NCI-H2196 treated with DMSO at 0.1 percent for 48 hours (cell line): ENCODE results near the gene CD151.

ENCODE experiments used
- DNase-seq: peaks from one replicate; lab custom pipeline; 2025; ENCODE audit not compliant: unreplicated experiment; lab: John Stamatoyannopoulos, UW

The CD151 gene

DNA sequence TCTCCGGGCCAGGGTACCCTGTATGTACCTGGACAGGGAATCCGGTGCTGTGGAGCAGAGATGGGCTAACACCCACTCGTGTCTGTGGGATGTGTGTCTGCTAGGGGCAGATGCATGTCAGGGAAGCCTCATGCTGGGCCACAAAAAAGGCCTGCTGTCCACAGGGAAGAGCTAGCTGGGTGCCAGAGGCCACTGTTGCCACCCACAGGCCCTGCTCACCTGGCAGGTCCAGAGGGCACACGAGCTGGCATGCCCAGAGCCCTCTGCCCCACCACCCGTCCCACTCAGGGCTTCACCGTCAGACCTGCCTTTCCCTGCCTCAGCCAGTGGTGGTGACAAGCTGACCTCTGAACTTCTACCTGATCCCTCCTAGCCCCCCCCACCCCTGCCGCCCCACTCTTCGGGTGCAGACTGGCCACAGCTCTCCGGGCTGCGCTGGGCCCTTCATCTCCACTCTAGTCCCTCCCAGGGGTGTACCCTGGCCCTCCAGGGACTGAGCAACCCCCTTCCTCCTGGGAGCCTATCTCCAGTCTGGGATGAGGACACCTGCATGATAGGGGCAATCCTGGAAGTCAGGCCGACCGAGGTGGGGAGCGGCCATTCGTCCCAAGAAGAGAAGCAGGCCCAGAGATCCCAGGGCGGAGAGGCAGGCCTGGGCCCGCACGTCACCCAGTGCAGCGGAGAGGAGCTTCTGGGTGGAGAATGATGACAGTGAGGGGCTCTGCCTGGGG, 36.0 kb upstream of the CD151 start:
- DNase-seq, result no peak

DNA sequence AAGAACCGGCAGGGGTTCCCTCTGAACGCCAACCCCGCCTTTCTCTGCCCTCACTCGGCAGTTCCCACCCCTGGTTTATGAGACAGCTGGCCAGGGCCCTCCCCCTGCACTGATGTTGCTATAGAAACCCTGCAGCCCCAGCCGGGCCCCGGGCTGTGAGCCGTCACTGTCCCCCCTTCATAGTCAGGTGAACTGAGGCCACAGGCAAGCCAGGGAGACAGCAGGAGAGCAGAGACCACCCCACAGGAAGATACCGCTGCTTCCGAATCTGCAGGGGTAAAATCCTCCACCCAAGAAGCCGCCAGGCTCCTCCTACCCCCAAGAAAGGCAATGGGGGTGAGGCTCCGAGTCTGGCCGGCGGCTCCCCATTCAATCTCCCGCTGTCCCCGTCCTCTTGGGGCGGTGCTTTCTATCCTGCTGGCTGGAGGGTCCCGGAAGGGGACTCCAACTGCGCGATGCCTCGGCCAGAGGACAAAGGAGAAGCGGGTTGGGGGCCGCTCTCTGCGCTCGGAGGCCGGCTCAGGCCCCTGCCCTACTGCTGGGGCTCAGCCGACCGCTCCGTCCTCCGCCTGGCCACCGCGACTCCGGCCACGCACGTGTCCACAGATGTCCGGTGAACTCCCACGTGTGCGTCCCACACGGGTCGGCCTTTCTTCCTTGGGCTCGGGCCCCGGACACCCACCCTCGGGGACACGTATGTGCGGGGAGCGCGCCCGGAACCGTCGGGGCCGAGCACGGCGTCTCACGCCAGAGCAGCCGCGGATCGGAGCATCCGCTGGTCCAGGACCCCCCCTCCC, 35.3 kb upstream of the CD151 start:
- DNase-seq, result peak; percentile 64

DNA sequence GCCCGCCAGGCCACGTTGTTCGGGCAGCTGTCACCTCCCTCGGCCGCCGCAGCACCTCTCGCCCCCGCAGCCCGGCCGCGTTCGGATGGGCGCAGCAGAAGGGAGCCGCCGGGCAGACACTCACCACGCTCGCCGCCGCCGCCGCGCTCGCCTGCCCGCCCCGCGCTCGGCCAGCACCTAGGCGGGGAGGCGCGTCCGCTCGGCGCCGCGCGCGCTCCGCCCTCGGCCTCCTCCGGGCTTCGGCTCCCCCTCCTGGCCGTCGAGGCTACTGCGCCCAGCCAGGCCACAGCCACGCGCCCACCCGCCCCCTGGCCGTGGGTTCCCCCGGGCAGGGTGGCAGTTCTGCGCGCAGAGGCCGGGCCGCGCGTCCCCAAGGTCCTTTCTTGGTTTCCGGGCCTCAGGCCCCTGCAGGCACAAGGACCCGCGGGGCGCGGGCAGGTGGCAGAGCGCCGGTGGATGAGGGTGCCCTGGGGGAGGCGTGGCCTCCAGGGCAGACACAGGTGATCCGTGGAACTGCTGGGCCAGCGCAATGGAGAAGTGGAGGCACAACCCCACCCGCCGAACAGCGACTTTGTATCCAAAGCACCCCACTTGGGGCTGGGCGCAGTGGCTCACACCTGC, 34.5 kb upstream of the CD151 start, which contains the start of gene SLC25A22:
TSS of gene SLC25A22 (minus strand) at position 189 of the 621 bp plus-strand sequence. CDS start 3,275 bp downstream, outside the sequence.
- peak; percentile 59 for DNase-seq

DNA sequence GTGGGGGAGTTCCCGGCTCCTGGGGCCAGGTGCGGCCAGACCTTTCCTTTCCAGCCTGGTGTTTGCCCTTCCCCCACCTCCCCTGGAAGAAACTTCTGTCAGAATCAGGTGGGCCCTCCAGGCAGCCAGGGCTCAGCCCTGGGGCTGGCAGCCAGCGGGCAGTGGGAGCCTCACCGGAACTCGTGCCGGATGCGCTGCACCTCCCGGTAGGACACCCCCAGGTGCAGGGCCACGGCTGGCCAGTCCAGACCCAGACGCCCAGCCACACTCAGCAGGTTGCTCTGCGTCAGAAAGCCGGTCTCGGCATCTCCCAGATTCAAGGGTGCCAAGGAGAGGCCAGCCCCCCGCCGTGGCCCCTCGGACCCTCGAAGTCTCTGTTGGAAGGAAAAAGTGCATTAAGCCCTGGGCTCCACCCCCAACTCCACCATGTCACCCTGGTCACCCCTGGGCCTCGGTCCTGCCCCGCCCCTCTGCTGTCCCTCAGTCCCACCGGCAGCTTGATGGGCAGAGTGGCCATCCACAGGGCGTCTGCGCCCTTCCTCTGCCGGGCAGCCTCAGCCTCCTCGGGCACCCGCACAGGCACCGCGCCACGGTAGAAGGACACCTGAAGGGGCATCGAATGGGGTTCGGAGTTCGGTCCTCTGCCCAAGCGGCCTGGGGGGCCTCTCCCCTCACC, 33.0 kb upstream of the CD151 start:
- no peak for DNase-seq

DNA sequence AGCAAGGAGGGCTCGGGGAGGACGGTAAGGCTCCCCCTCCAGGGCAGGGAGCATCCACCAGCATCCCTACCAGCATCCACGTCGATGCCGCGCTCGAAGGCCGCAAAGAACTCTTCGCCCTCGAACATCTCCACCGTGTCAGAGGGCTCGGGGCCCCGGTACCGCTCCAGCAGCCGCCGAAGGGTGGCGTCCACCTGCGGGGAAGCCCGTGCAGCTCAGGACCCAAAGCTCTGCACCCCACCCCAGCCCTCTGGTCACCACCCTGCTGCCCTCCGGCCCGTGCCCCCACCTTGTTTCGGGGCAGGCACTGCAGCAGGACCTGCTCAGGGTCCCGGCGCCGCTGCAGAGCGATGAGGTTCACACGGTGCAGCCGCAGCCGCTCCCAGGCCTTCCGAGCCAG, 32.3 kb upstream of the CD151 start:
- DNase-seq, result no peak

DNA sequence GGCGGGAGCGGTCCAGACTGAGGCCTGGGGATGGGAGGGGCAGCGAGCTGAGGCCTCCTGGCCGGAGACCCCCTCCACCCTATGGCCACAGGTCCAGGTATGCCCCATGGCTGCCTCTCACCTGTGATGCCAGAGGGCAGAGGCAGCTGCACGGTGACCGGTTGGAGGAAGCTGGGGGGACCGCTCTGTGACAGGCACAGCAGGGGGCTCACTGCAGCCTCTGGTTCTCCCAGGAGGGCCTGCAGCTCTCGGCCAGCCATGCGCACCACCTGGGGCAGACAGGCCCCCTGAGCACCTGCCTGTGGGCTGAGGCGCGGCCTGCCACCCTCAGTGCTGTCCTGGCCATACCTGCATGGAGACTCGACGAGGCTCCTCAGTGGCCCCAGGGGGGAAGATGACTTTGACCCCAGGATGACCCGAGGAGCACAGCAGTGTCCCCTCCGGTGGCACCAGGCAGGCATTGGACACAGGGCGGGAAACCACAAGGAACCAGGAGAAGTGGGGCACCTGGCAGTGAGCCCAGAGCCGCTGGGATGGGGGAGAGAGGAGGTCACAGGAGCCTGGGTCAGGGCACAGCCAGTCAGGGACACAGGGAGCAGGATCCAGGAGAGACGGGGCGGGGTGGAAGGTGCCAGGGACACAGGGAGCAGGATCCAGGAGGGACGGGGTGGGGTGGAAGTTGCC, 31.5 kb upstream of the CD151 start:
- DNase-seq, result no peak

DNA sequence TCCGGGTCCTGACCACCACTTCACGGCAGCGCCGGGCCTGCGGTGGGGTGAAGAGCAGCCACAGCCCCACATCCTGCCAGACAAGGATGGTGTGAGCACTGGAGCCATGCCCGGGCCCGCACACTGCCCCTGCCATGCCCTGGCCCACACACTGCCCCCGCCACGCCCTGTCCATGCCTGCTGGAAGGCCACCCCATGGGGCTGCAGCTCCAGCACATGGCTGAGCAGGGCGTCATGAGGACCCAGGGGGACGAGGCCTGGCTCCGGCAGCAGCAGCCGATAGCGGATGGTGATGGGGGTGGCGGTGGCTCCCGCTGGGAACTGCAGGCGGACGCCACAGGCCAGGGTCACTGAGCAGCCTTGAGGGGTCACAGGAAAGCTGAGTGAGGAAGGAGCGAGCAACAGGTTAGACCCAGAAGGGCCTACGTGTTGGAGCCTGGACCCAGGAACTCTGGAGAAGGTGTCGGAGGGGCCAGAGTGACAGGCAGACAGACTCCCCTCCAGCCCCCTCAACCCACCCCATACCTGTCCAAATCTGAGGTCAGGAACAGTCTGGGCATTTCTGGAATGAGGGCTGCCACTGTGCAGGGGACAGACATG, 30.6 kb upstream of the CD151 start:
- no peak for DNase-seq

DNA sequence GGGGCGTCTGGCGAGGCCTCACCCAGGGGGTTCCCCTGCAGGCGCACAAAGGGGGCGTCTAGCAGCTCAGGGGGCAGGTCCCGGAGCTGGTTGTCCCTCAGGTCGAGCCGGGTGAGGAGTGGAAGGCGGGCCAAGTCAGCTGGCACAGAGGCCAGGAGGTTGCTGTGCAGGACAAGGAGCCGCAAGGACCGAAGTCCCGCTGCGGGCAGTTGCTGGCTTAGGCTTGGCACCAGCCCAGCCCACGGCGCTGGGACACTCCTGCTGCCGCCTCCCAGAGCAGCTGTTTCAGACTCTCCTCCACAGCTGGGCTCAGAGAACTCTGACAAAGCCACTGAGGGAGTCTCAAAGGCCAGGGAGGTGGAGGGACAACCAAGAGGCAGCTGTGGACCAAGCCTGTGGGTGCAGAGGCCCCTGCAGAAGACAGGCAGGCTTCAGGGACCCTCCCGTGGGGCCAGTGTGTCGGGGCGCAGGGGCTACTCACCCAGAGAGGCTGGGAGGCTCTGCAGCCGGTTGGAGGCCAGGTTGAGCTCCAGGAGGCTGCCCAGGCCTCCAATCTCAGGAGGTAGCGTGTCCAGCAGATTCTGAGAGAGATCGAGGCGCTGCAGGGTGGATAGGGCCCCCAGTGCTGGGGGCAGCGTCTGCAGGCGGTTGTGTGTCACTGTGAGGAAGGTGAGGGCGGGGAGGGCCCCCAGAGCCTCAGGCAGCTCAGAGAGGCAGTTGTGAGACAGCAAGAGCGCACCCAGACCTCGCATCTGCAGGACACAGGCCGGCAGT, 29.9 kb upstream of the CD151 start:
- DNase-seq, result no peak

DNA sequence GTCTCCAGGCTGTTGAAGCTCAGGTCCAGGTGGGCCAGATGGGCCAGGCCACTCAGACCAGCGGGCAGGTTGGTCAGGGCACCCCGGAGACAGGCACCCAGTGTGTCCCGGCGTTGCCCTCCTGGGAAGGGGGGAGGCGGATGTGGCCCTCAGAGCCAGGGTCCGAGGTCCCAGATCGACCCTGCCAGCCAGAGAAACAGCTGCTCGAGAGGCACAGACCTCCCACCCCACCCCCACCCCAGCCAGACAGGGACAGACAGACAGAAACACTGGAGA, 29.3 kb upstream of the CD151 start:
- DNase-seq, result no peak

DNA sequence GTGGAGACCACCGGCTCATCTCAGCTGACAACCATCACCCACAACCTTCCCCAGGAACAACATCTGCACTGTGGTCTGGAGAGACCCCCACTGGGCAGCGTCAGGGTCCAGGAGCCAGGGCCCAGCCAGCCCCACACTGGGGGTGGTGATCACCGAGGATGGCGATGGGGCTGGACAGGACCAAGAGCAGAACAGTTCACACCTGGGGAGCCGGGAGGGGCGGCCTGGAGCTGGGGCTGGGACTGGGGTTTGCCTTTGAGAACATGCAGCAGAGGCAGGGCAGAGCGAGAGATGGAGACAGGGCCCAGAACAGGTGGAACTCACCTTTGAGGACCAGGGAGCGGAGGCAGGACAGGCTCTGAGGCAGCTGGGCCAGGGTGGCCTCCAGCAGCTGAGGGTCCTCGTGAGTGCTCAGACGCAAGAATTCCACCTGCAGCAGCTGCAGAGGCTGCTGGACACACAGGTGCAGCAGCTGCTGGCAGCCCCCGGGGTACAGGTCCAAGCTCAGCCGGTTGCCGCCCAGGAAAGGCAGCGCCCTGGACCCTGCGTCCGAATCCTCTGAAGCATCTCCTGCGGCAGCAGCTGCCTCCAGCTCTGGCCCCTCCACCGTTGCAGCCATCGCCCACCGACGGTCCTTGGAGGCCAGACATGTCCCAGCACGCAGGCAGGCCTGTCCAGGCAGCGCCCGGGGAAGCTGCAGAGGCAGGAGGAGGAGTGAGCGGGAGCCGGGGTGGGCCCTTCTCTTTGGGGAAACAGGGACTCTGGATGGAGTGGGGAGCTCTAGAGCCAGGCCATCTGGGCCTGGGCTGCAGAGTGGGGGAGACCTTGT, 28.8 kb upstream of the CD151 start:
- no peak for DNase-seq

DNA sequence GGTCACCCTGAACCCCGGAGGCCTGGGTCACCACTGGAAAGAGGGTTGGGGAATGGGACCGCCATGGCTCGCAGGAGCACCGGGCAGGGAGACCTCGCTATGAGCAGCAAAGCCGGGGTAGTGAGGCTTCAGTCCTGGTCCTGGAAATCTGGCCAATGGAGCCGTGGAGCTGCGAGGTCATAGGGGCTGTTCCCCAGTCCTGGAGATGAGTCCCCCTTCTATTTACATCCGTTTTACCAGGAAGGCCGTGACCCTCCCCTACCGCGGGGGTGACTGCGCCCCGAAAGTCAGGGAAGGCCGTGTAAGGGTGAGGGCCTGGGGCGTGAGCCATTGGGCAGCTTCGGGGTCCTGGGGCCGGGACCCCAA, 28.2 kb upstream of the CD151 start:
- DNase-seq, result no peak

DNA sequence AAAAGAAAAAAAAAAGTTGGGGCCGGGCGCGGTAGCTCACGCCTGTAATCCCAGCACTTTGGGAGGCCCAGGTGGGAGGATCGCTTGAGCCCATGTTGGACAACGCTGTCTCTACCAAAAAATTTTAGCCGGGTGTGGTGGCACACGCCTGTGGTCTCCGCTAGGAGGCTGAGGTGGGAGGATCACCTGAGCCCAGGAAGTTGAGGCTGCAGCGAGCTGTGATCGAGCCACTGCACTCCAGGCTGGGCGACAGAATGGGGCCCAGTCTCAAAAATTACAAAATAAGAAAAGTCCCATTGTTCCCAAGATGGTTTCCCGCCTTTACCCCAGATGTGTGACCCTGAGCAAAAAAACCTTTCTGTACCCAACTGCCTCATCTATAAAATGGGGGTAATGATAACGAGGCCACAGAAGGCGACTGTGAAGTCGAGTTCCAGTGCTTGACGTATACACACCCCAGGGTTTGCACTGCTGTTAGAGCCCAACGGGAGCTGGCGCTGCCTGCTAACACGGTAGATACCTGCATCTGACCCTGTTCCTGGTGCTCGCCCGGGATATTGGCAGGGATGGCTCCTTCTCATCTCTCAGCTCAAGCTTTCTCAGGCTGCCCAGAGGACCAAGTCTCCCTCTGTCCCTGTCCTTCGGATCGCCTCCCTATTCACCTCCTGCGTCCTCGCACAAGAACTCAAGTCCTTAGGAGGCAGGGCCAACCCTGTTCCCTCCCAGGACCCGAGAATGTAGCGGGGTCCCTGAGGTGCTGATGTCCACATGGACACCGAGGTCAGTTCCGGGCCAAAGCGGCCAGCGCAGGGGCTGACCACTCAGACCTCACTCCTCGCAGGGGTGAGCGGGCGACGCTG, 24.1 kb upstream of the CD151 start:
- DNase-seq, result no peak

DNA sequence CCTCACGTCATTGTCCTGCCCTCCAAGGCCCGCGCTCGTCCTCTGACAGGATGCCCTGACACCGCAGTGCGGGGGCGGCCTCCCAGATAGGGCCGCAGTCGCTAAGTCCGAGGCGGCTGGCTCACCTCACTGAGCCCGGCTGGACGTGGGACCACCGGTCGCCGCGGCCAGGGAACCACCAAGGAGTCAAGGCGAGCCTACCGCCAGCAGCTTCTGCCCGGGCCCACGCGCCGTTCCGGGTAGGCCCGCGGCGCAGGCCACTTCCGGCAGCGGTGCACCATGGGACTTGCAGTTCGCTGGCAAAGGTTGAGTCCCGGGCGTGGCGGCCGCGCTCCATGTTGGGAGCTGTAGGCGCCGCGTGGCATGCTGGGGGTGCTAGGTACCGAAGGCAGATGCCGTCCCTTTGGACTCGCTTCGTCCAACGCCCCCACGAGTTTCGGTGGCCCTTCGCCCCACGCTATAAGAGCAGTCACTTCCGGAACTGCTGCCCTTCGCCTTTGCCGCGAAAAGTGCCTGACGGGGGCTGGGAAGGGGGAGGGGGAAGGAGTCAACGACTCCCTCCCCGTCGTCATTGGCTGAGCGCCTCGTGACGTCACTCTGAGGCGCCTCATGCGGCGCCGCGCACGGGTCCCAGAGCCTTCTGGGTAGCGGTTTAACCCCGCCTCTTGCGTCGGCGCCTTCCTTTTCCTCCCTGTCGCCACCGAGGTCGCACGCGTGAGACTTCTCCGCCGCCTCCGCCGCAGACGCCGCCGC, 23.3 kb upstream of the CD151 start, which contains the start of gene RPLP2:
TSS of gene RPLP2 (plus strand) at position 681 of the 753 bp plus-strand sequence. CDS start 268 bp downstream, outside the sequence.
- peak; percentile 92 for DNase-seq

DNA sequence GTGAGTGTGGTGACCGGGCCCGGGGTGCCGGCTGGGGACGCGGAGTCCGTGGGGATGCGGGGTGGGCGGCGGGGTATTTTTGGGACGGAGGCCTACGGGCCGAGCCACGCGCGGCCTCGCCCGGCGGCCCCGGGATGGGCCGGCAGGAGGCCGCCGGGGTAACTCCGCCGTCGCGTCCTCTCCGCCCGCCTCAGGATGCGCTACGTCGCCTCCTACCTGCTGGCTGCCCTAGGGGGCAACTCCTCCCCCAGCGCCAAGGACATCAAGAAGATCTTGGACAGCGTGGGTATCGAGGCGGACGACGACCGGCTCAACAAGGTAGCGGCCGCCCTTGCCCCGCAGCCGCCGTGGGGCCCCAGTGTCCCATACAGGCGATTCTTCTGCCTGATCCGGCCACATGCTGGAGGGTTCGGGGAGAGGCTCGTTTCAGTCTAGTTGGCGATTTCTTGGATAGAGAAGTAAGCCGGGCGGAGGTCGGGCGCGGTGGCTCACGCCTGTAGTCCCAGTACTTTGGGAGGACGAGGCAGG, 22.6 kb upstream of the CD151 start:
- DNase-seq, result no peak

DNA sequence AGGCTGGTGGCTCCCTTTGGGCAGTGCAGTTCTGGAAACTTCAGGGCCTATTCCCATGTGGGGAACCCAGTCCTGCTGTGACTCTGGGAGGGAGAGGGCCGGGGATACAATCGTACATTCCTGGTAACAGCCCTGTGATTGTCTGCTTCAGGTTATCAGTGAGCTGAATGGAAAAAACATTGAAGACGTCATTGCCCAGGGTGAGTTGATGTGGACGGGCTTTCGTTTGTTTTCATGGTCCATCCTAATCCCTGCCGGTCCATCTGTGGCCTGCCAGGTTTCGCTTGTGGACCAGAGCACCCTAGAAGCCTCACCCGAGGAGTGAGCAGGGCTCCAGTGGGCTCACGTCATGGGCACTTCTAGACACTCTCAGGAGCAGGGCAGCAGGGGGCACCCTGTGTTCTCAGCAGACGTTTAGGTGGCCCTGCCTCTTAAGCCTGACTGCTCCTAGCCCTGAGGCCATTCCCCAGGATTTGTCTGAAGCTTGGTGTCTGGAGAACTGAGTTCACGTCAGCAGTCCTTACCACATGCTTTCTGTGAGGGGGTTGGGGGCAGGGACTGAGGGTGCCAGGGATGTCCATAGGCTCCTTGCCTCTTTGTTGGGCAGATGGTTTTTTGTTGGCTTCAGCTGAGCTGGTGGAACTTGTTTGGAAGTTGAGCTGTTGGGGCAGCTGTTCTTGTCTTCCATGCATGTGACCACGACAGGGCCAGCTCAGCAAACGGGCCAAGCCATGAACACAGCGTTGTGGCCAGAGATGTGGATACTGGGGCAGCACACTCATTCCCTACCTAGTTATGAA, 21.1 kb upstream of the CD151 start:
- no peak for DNase-seq

DNA sequence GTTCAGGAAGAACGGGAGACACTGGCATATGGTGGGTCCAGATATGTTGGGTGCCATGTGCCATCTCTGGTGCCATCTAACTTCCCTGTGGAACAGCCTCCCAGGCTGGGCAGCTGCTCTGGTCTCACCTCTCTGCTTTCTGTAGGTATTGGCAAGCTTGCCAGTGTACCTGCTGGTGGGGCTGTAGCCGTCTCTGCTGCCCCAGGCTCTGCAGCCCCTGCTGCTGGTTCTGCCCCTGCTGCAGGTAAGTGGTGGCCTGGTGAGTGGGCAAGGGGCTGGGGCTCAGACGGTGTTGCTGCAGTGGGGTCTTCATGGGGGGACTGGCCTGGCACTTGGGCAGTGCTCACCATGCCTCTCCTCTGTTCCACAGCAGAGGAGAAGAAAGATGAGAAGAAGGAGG, 20.4 kb upstream of the CD151 start:
- DNase-seq, result no peak
